GM21786 (cell line): ENCODE data around the gene CFAP68.
"Not testable (repeated sequence)": the region's sequence is repeated elsewhere in the genome, so short reads cannot be mapped to it uniquely, and the experiment has no call there.

ENCODE experiments used
- ATAC-seq: cut with Tn5 transposase; IDR thresholded peaks from one replicate; pipeline ENCODE4 v1.9.1; 2021; ENCODE audit not compliant: unreplicated experiment

CFAP68 gene

GRCh38 chr11:111917312-111917711, 38.0 kb downstream of the CFAP68 start:
- no peak for ATAC-seq

- ATAC-seq, result no peak
These were observed 38.4 kb downstream of the CFAP68 start for GRCh38 chr11:111917788-111918187.

DNA sequence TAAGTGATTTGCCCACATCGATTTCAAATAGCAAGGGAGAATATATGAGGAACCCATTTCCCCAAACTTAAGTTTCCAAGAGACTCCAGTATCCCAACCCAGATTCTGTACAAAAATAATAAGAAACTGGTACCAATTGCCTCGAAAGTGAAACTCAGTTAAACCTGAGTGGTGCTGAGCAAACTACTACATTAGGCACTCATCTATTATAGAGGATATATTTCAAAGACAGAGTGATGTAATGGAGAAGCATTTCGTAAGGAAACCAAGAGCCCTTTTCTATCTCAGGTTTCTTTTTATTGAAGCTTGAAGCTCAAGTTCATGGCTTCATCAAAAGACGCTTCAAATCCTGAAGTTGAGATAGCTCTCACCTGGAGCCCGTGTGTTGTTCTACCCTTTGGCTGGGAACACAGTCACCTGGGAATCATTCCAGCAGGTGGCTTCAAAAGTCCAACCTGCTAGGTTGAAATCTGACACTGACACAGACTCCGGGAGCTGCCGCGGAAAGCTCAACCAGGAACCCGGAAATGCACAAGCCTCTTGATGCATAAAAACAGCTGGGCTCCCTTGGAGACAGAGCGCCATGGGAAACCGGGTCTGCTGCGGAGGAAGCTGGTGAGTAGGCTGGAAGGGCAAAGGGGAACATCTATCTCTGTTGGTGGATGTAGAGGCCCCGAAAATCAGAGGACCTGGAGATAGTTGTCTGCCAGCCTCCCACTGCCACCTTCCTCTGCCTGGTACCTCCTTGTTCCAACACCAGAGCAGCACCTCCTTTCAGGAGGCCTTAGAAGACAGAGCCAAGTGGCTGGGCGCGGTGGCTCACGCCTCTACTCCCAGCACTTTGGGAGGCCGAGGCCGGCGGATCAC, 39.3 kb downstream of the CFAP68 start, which contains the start of gene C11orf52:
Gene C11orf52 (plus strand): TSS at position 524 of the 867 bp plus-strand sequence. CDS start 60 bp downstream, at position 584.
- no peak for ATAC-seq

DNA sequence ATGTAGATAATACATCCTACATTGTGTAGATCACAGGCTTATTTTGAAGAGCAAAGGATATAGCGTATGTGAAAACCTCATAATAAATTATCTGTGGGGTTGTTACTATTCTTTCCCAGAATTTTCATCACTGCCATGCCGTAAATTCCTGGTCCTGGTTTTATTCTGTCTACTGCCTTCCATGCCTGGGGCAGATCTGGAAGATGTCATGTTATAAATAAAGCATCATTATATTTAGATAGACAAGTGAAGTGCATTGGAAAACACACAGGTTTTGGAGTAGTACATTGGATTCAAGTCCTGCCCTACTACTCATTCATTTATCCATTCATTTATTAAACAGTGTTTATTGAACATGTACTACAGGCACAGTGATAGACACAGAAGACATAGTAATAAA, 41.6 kb downstream of the CFAP68 start:
- no peak for ATAC-seq

- ATAC-seq, result no peak
These were observed 42.3 kb downstream of the CFAP68 start for GRCh38 chr11:111921541-111922230.

DNA sequence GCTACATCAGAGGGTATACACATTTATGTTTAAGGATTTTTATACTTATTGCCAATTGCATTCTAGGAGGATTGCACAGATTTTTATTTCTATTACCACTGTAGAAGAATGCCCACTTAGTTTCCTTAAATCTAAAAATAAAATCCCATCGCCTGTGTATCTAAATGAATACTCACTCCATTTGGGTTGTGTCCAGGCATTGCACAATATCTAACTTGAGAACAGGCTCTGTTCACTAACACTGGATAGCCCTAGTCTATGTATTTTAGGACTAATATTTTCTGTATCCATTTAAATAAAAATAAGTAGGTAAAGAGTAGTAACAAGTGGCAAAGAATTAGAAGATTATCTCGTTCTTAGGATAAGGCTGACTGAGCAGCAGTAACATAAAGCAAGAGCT, 43.5 kb downstream of the CFAP68 start:
- ATAC-seq, result no peak

- ATAC-seq, result no peak
These were observed 44.0 kb downstream of the CFAP68 start for GRCh38 chr11:111923351-111923788.

DNA sequence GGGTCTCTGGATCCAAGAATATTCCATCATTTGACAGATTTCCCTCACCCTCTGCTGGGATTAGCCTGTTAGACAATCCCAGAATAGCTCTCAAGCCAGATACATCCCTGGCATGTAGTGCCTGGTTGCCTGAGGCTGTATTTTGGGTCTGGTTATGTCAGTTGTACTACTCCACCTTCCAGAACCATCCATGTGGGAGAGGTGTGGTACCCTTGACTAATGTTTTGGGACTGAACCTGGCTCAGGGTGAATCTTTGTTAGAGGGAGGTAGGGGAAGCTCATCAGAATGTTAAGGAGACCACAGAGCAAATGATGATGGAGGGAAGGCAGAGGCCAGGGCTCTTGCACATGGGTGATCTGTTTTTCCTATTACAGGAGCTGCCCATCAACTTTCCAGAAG, 44.6 kb downstream of the CFAP68 start:
- no peak for ATAC-seq

- ATAC-seq, result no peak
These were observed 46.6 kb downstream of the CFAP68 start for GRCh38 chr11:111925953-111926352.

DNA sequence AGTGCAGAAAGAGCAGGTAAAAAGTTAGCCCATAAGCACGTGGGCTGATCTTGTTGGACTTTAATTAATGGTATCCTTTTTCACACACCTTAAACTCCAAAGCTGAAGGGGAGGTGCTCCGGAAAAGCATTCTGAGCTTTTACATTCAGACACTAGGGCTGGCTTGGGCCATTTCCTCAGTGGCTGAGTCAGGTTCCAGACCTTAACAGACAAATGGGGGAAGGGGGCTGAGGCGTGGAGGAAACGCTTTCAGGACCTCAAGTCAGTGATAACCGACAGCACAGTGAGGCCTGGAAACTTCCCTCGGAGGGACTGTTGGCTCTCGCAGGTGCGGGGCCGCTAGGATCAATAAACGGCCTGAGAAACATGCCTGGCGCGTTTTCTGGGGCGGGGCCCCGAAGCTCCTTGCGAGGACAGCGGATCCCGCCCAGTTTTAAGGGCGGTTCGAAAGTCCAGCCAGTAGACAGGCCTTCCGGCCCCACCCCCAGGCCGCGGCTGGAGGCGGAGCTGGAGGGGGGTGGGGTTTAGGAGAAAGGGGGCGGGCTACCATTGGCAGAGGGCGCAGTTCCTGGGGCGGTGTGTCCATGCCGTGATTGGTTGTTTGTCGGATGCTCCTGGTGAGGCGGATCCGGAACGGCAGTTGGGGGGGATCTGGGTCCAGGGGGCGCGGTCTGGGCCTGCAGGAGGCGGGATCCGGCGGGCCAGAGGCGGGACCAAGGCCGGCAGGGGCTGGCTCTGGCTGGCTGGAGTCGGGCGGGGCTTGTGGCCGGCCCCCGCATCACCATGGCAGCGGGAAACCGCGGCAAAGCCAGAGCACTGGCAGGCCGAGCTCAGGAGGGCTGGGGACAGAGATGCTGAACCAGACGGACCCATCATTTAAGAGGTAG, 47.4 kb downstream of the CFAP68 start:
- peak; percentile 90 for ATAC-seq

- no peak for ATAC-seq
These were observed 51.1 kb downstream of the CFAP68 start for GRCh38 chr11:111930472-111930871.

- ATAC-seq, result no peak
These were observed 53.2 kb downstream of the CFAP68 start for GRCh38 chr11:111932611-111932950.

- not testable (repeated sequence) for ATAC-seq
These were observed 53.8 kb downstream of the CFAP68 start for GRCh38 chr11:111933176-111933575.

GRCh38 chr11:111933872-111934271, 54.5 kb downstream of the CFAP68 start:
- no peak for ATAC-seq

DNA sequence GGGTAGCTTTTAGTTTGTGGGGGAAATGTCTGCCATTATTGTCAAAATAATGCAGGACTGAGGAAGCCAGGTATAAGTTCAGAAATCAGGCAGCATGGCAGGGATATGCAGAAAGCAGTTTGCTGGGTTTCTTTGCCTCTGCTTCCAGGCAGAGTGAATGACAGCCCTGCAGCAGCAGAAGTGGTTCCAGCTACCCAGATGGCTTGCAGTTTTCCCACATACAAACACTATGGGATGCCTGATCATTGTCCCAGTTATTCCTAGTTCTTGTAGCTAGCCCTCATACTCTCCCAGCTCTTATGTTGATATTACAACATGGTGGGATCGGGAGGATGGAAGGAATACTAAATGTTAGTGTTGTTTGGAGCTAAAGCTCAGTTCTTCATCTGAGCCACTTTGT, 55.0 kb downstream of the CFAP68 start:
- ATAC-seq, result no peak
